Panc1 (cell line): Measurements from ENCODE around the gene PI4K2A.

ENCODE experiments used
- POLR2AphosphoS5 ChIP-seq: IDR thresholded peaks from 2 replicates; pipeline ENCODE4 v1.6.1; 2012; ENCODE audit warnings: mild to moderate bottlenecking, low read depth, low read length, moderate library complexity
- REST ChIP-seq, 2 experiments: IDR thresholded peaks; 2 replicates each; pipeline ENCODE4 v1.6.1; 2011 to 2012; ENCODE audit warnings: low read depth in 2 of 2, control low read depth in 1 of 2, low read length in 1 of 2, mild to moderate bottlenecking in 1 of 2, moderate library complexity in 1 of 2; ENCODE audit not compliant: insufficient read depth in 1 of 2
- SIN3A ChIP-seq: IDR thresholded peaks from 2 replicates; pipeline ENCODE4 v1.6.1; 2012; ENCODE audit warnings: low read depth, mild to moderate bottlenecking, low read length, moderate library complexity, borderline replicate concordance; ENCODE audit not compliant: insufficient read depth
- TCF7L2 ChIP-seq: IDR thresholded peaks from 2 replicates; pipeline ENCODE4 v1.6.1; 2011; ENCODE audit warnings: mild to moderate bottlenecking, low read depth, low read length, inconsistent platforms
- TF ChIP-seq, protein P1 (sequence below): fragments of 450-650 bp; IDR thresholded peaks from 2 replicates; pipeline ENCODE4 v1.5.1; 2017; ENCODE audit warnings: mild to moderate bottlenecking

DNA sequence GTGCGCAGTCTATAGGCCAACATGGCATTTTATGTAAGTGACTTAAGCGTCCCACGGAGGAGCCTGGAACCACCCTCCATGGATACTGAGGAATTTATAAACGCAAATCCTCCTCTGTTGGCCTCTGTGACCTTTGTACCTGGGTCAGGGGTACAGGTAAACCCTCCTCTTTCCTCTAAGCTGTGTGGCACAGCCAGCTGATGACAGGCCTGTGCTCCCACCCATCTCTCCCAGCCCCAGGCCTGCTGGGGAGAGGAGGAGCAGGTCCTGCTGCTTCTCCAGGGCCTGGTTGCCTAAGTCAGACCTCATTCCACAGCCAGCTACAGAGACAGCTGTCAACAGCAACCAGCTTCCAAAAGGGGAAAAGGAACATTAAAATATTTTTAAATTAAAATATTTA, 41.6 kb downstream of the PI4K2A start:
- TF ChIP-seq, protein P1, sequence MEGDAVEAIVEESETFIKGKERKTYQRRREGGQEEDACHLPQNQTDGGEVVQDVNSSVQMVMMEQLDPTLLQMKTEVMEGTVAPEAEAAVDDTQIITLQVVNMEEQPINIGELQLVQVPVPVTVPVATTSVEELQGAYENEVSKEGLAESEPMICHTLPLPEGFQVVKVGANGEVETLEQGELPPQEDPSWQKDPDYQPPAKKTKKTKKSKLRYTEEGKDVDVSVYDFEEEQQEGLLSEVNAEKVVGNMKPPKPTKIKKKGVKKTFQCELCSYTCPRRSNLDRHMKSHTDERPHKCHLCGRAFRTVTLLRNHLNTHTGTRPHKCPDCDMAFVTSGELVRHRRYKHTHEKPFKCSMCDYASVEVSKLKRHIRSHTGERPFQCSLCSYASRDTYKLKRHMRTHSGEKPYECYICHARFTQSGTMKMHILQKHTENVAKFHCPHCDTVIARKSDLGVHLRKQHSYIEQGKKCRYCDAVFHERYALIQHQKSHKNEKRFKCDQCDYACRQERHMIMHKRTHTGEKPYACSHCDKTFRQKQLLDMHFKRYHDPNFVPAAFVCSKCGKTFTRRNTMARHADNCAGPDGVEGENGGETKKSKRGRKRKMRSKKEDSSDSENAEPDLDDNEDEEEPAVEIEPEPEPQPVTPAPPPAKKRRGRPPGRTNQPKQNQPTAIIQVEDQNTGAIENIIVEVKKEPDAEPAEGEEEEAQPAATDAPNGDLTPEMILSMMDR: no peak
- TF ChIP-seq POLR2AphosphoS5: no peak
- TF ChIP-seq REST (IDR thresholded peaks at IDR 0.05; ENCODE audit: insufficient read depth in 1 of 2, low read depth in 2 of 2, low read length in 1 of 2): no peak
- no peak for TF ChIP-seq TCF7L2
- no peak for TF ChIP-seq SIN3A
